Measurements from ENCODE around the gene FNIP1.

FNIP1 gene

GRCh38 chr5:131641494-131641893 lies 155.3 kb downstream of the FNIP1 start:
- Histone ChIP-seq H3K4me1 (ENCODE audit: insufficient read depth, low read length) (peaks cover 15% of the 10 kb centered on the region), H3K4me2 (ENCODE audit: insufficient read depth, low read length) (no peak overlapping the region), H3K4me3 (ENCODE audit: low read depth in 1 of 2, low read length in 2 of 2) (no peak overlapping the region), H3K9ac (ENCODE audit: low read depth, low read length) (no peak overlapping the region), H3K79me2 (ENCODE audit: insufficient read depth, low read length) (no peaks in the 10 kb centered on the region), H3K27me3 (ENCODE audit: insufficient read depth, low read length, poor library complexity) (no peaks in the 10 kb centered on the region), H2AFZ (ENCODE audit: low read depth, low read length) (no peak overlapping the region), H3K36me3 (ENCODE audit: insufficient read depth, low read length) (peaks cover 28% of the 10 kb centered on the region), H3K27ac (ENCODE audit: low read length) (no peak overlapping the region), H3K9me3 (ENCODE audit: insufficient read depth, low read length, severe bottlenecking) (no peaks in the 10 kb centered on the region), H4K20me1 (ENCODE audit: insufficient read depth, low read length) (no peaks in the 10 kb centered on the region)
- ATAC-seq (ENCODE audit: insufficient read depth, low read depth) = no peak
- TF ChIP-seq EZH2 (IDR thresholded peaks at IDR 0.05; ENCODE audit: borderline replicate concordance, low read depth, low read length, severe bottlenecking) (no peak), CTCF (IDR thresholded peaks at IDR 0.05; ENCODE audit: borderline replicate concordance, extremely low read depth, low read length, poor library complexity, severe bottlenecking) (no peak)
- DNase-seq = no peak

GRCh38 chr5:131640043-131640856 lies 156.6 kb downstream of the FNIP1 start:
- Histone ChIP-seq H3K27me3 (ENCODE audit: insufficient read depth, low read length, poor library complexity) (no peaks in the 10 kb centered on the region), H3K4me3 (ENCODE audit: low read depth in 1 of 2, low read length in 2 of 2) (no peak overlapping the region), H3K9ac (ENCODE audit: low read depth, low read length) (no peak overlapping the region), H3K9me3 (ENCODE audit: insufficient read depth, low read length, severe bottlenecking) (no peaks in the 10 kb centered on the region), H3K27ac (ENCODE audit: low read length) (no peak overlapping the region), H4K20me1 (ENCODE audit: insufficient read depth, low read length) (no peaks in the 10 kb centered on the region), H3K36me3 (ENCODE audit: insufficient read depth, low read length) (peaks cover 21% of the 10 kb centered on the region), H3K79me2 (ENCODE audit: insufficient read depth, low read length) (no peaks in the 10 kb centered on the region), H3K4me2 (ENCODE audit: insufficient read depth, low read length) (no peak overlapping the region), H2AFZ (ENCODE audit: low read depth, low read length) (no peak overlapping the region), H3K4me1 (ENCODE audit: insufficient read depth, low read length) (peaks cover 20% of the 10 kb centered on the region)
- no peak for DNase-seq
- TF ChIP-seq CTCF (IDR thresholded peaks at IDR 0.05; ENCODE audit: borderline replicate concordance, extremely low read depth, low read length, poor library complexity, severe bottlenecking) = no peak
- no peak for TF ChIP-seq EZH2 (IDR thresholded peaks at IDR 0.05; ENCODE audit: borderline replicate concordance, low read depth, low read length, severe bottlenecking)
- no peak for ATAC-seq (ENCODE audit: insufficient read depth, low read depth)

GRCh38 chr5:131639148-131639547 lies 157.7 kb downstream of the FNIP1 start:
- TF ChIP-seq CTCF (IDR thresholded peaks at IDR 0.05; ENCODE audit: borderline replicate concordance, extremely low read depth, low read length, poor library complexity, severe bottlenecking) (no peak), EZH2 (IDR thresholded peaks at IDR 0.05; ENCODE audit: borderline replicate concordance, low read depth, low read length, severe bottlenecking) (no peak)
- H3K27ac ChIP-seq (ENCODE audit: low read length) = no peak overlapping the region
- H3K79me2 ChIP-seq (ENCODE audit: insufficient read depth, low read length) = peaks cover 9% of the 10 kb centered on the region
- H3K9me3 ChIP-seq (ENCODE audit: insufficient read depth, low read length, severe bottlenecking) = no peaks in the 10 kb centered on the region
- H3K36me3 ChIP-seq (ENCODE audit: insufficient read depth, low read length) = peaks cover 15% of the 10 kb centered on the region
- H3K4me2 ChIP-seq (ENCODE audit: insufficient read depth, low read length) = no peak overlapping the region
- peaks cover 21% of the 10 kb centered on the region for H3K4me1 ChIP-seq (ENCODE audit: insufficient read depth, low read length)
- H3K4me3 ChIP-seq (ENCODE audit: low read depth in 1 of 2, low read length in 2 of 2) = no peak overlapping the region
- H2AFZ ChIP-seq (ENCODE audit: low read depth, low read length) = no peak overlapping the region
- no peaks in the 10 kb centered on the region for H4K20me1 ChIP-seq (ENCODE audit: insufficient read depth, low read length)
- DNase-seq = no peak
- ATAC-seq (ENCODE audit: insufficient read depth, low read depth) = no peak
- no peaks in the 10 kb centered on the region for H3K27me3 ChIP-seq (ENCODE audit: insufficient read depth, low read length, poor library complexity)
- H3K9ac ChIP-seq (ENCODE audit: low read depth, low read length) = no peak overlapping the region

All from DND-41 (cell line).